RPMI7951 (cell line): ENCODE measurements around the gene TSPAN9. TPM values are rescaled to one million over a fixed set of nuclear protein-coding genes. Genes with fewer than 3 reads are reported as not detected.

Experiments used
- DNase-seq: peaks from one replicate; pipeline ENCODE4 v3.0.0-alpha.2; 2012; ENCODE audit warnings: low read depth
- total RNA-seq: library from RNA; depleted of rRNA; stranded (reverse); fragments of >200 nt; shearing (Covaris generic); gene quantifications from 2 replicates; pipeline ENCODE4 v1.2.3, GENCODE V29; 2014

Gene TSPAN9
- total RNA-seq, 1 experiment from 2014 or later, result 37.6 TPM

DNA sequence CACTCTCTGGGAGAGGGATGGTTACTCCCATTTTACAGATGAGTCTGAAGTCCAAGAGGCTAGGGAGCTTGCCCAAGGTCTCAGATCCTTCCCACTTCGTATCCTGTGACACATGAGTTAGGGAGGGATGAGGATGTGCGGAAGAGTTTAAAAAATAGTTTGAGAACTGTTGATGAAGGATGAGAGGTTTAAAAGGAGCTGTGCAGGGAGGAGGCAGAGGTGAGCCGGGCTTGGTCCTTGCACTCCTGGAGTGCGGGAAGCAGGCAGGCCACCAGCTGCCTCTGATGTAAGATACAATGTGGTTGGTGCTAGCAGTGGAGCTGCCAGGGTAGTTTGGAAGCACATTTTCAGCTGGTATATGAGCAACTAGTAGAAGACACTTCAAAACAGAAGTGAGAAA lies 46.5 kb downstream of the TSPAN9 start:
- DNase-seq, result peak; percentile 87

DNA sequence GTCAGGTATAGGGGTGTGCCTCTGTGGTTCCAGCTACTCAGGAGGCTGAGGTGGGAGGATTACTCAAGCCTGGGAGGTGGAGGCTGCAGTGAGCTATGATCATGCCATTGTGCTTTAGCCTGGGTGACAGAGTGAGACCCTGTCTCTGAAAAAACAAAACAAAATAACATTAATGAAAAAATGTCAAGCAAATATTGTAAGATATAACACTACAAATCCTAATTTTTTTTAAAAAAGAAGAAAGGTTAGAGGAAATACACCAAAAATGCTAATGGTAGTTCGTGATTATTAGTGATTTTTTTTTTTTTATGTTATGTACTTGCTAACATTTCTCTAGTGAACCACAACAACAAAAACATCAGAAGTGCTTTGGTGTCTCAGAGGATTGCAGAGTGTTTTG lies 47.7 kb downstream of the TSPAN9 start:
- DNase-seq, result no peak

DNA sequence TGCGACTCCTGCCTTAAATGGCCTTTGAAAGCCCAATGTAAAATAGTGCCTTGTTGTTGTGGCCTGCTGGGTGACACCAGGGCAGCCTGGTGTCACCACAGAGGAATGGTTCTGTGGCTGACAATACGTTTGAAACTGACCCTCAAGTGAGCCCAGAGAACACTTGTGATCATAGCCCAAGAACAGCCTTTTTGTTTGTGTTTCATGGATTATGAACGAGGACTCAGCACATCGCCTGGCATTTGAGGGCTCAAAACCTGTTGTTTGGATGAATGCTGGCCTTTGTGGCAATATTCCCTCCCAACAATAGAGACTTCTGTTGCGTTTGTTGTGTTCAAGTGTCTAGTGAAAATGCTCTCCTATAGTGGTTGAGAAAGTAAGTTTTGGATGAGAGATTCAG lies 48.5 kb downstream of the TSPAN9 start:
- no peak for DNase-seq

DNA sequence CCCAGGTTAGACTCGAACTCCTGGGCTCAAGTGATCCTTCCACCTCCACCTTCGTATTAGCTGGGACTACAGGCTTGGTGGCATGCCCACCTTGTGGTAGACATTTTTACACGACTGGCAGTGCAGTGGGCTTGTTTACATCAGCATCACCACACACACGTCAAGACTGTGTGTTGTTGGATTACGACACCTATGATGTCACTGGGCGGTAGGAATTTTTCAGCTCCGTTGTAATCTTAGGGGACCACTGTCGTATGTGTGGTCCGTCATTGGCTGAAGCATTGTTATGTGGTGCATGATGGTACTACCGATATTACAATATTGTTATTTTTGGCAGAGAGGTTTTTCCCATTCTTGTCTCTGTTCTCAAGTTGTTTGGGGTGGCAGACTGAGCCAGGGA lies 50.7 kb downstream of the TSPAN9 start:
- no peak for DNase-seq

DNA sequence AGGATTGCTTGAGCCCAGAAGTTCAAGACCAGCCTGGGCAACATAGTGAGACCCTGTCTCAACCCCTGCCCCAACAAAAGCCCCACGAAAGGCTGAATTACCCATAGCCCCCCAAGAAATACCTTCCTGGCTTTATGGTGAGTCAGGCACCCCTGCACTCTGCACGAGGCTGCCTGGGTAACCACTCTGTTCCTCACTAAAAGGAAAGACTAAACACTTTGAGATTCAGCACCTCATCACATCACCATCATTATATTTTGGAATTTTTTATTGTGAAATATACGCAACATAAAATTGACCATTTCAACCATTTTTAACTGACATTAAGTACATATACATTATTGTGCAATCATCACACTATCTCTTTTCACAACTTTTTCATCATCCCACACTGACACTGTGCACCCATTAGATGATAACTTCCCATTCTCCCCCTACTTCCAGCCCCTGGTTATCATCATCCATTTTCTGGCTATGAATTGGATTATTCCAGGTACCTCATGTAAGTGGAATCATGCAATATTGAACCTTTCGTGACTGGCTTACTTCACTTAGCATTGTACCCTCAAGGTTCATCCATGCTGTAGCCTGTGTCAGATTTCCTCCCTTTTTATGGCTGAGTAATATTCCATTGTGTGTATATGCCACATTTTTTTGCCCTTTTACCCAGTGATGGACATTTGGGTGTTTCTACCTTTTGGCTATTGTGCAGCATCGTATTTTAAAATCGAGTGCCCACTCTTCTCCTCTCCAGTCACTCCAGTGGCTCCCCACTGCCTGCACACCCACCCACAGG lies 51.5 kb downstream of the TSPAN9 start:
- no peak for DNase-seq

DNA sequence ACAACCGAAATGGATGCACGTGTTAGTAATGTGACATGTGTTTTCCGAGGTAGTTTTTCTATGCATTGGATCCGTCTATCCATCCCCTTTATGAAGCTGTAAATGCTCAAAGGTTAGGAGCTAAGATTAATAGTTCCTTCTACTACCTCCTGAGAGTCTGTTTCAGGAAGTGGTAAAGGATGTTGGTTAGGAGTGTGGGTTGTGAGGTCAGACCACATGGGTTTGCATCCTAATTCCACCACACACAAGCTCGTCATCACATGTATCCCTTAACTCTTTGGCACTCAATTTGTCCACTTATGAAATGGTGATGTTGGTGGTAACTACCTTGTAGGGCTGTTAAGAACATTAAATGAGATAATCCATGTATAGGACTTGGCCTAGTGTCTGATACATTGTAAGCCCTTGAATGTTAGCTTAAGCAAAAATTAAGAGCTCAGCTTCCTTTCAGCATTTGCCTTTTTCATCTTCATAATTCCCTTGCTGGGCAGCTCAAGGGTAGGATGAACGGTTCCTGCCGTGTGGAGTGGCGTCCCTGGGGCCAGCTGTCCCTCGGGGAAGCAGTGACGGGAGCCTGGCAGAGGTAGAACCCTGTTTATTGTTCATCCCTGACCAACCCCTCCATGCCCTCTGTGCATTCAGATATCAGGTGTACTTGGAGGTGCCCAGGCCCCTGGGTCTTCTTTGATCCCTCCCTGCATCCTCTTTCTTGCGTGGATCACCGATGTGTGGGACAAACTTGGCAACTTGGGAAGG lies 52.3 kb downstream of the TSPAN9 start:
- peak; percentile 94 for DNase-seq

DNA sequence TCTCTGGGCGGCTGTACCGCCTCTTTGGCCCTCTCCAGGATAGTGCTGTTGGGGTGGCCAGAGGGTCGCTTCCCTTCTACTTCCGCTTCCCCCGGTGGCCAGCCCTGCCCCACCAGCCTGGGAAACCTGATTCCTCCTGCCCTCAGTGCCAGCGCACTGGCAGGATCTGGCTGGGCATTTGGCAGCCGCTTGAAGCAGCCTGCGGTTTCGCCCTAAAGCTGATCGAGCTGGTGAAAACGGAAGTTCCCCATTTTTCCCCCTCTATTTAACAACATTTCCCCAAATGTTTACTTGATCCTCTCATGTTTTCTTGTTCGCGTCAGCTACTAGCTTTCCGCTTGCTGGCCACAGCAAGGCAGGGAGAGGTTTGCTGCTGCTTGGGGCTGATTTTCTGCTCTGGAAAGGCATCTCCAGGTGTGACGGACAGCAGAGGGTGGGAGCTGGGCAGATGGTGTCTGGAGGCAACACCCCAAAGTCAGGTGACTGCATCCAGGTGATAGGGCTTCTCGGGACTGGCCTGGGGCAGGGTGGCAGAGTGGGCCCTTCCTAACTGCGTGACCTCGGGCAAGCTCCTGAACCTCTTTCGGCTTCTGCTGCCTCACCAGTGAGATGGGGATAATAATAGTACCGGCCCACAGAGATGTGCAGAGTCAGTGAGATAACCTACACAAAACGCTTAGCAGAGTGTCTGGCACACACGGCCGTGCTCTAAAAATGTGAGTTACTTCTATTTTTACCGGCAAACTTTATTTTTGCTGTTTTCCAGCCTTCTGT lies 53.1 kb downstream of the TSPAN9 start:
- no peak for DNase-seq

DNA sequence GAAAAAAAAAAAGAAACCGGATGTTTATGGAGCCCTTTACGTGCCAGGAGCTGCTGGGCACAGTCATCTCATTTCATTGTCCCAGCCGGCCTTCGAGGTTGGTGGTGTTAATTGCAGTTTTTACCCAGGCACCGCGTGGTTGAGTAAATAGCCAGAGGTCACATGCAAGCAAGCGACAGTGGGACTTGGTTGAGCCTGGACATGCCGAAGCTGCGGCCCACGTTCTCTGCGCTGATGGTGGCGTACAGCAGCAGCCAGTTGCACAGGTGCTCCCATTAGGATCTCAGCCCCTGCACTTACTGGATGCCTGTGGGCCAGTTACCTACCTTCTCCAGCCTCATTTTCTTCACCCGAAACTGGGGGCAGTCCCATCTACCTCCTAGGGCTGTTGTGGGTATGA lies 54.0 kb downstream of the TSPAN9 start:
- no peak for DNase-seq

DNA sequence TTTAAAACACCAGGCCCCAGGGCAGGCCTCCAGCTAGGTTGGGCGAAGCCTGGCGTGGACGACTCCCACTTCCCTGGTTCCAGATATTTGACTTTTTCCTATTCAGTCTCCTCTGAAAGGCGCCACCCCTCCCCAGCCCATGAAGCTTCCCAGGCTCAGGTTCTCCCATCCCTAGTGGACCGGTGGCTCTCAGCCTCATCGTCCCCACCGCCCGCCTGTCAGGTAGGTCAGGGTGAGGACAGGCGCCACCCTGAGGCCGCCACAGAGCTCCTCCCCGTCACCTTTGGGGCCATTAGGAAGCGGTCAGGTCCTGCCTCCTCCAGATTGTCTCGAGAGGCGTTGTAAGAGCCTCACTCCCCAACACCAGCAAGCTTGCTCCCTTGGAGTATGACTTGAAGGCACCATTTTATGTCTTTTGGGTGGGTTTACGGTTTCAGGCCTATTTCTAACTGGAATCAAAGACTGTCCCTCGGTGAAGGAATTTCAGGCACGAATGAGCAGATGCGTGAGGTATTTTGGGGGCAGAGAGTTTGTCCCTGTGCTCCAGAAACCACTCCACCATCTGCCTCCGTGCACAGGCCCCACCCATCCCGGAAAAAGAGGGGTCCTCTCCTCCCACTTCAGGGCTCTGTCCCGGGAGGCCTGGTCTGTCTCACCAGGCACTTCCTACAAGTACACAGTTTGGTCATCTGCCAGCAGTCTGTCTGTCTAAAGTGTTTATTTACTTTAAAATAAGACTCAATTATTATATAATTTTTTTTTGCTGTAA lies 55.6 kb downstream of the TSPAN9 start:
- DNase-seq, result peak; percentile 76

DNA sequence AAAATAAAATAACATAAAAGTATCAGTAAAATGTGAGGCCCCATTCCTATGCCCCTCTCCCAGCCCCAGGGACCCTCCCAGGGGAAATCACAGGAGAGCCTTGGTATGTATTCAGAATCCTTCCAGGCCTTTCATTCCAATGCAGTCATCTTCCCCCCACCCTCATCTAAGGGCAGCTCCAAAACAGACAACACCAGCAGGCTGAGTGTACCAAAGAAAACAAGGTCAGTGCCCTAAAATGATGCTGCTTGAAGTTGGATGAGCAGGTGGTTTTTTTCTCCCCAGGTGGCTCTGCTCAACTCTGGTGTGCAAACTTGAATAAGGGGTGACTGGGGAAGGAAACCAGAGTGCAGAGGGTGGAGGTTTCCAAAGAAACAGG lies 56.2 kb downstream of the TSPAN9 start:
- DNase-seq, result no peak

DNA sequence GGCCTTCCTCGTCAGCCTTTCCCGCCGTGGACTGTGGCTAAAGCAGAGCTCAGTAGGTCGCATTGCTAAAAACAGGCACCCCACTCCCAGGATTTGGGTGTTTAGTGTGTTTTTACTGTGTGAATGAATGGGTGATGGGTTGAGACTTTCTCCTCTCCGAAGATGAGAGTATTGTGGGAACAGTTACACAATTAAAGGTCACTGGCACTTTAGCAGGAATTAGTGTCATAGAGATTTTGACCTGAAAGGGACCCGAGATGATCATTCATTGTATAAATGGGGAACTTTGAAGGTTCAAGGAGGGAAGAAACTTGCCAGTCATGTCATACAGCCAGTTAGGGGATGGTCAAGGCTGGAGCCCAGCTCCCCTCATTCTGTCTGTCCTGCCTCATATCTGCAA lies 56.9 kb downstream of the TSPAN9 start:
- DNase-seq, result no peak

DNA sequence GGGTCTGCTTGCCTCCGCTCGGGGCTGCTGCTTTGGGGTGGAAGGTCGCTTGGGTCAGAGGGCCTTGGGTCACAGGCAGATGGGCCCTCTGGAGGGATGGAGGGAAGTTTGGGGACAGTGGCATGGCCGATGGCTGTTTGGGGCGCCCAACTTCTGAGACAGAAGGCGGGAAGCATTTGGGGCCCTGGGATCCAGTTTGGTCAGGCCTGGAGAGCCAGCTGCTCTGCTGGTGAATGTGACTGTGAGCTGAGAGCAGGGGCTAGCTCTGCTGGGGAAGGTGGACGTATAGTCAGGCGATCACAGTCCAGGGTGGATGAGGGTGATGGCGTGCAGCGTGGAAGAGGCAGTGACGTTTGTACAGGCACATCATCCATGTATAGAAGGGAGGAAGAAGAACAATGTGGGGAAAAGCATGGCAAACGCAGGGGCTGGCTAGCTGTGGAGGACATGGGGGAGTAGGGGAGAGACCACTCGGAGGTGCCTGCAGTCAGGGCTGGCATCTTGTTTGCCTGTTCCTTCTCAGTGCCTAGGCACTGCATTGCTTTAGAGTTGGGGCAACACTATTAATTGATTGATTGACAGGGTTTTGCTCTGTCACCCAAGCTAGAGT lies 57.5 kb downstream of the TSPAN9 start:
- DNase-seq, result no peak

DNA sequence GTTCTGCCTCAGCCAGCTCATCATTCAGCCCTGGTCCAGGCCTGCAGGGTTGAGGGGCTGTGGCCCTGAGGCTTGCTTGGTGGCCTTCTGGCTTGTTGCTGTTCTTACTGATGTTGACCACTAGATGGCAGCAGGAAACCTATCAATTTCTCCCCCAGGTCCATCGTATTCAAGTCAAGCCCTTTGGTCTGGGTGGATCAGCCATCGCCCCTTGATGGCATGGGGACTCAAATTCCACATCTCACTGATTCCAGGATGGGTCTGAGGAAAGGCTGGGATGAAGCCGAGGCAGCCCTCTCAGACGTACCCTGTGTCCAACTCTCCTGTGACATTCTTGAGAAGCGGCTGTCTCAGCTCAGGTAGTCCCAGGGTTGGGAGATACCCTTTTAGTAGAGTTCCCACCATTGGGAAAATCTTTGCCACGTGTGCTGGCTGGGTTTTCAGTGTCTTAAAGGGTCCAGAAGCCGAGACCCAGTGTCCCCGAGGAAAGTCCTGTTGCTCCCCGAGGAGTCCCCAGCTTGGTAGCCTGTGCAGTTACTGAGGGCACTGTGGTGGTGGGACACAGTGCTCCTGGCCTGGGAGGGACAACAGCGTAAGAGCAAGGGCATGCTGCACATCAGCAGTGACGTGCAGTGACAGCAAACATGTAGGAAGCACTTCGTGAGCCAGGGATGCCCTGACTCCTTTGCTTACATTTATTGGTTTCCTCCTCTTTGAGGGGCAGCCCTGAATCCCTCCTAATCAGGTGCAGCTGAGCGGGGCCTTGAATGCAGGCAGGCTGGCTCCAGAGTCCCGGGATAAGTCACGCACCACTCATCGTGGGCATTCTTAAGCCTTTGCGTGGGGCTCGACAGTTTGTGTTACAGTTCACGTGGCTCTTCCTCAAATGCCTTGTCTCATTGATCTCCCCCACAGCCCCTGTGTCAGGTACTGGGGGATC lies 58.6 kb downstream of the TSPAN9 start:
- DNase-seq, result peak; percentile 73

DNA sequence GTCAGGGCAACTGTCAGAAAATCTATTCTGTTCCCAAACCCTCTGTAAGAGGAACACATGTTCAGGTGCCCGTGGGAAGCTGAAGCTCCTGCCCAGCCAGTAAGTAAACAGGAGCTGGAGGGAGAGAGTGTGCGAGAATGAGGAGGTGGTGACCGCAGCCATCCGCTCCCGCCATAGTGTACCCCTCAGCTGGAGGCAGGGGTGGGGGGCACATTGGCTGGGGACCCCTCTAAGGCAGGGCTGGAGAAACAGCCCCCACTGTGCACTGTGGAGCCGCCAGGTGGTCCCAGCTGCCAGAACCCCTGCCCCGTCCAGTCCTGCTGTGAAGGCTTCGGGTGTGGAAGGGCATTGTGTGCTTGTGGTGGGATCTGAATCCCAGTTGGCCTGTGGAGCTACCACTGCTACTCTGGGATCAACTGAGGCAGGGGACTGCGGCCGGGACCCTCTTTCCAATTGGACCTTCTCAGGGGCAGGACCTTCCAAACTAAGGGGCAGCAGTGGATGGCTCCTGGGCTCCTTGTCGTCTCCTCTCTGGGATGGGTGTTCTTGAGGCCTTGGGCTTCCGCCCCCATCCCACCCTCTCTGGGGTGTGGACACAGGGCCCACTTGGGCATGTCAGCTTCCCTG lies 59.6 kb downstream of the TSPAN9 start:
- DNase-seq, result no peak

DNA sequence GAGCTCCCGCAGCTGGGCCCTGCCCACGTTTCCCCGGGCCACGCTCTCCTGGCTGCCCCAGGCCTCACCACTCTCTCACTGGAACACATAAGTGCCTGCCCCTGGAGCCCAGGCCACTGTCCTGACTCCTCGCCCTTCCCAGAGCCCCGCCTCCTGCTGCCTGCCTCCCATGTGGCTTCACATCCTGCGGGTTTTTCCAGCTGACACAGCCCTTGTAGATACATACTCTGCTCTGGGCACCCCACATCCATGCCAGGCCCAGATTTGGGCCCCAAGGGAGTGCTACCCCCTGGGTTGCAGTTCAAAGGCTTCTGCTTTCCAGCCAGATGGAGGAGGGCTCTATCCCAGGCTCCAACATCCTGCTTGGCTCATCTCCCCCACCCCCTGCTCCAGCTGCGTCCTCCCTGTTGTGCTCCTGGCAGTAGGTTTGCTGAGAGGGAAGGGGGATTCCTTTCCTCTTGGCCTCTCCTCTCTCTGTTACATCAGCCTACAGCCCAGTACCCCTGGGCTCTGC lies 60.1 kb downstream of the TSPAN9 start:
- DNase-seq, result peak; percentile 84

DNA sequence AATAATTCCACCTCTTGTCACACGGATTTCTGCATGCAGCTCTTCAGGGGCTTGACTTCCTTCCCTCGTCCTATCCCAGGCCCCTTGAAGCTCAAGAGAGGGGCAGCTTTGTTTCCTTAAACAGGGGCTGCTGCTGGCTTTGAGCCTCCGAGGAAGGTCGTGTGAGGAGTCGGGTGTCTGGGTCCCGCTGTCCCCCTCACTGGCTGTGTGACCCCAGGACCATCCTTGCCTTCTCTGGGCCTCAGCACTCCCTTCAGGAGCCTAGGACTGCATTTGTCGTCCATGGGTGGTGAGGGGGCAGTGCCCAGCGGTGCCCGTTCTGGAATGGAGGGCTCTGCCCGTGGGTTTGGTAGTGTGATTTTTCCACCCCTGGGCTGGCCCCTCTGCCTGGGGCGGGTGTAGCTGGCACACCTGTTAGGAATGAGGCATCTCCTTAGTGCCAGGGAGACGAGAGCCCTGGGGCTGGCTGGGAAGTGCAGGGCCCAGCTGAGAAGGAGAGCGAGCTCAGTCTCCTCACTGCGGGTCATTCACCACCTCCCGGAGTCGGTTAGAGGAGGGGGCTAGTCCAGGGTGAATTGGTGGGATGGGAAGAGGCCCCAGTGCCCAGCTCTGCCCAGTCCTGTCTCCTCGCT lies 60.8 kb downstream of the TSPAN9 start:
- no peak for DNase-seq

DNA sequence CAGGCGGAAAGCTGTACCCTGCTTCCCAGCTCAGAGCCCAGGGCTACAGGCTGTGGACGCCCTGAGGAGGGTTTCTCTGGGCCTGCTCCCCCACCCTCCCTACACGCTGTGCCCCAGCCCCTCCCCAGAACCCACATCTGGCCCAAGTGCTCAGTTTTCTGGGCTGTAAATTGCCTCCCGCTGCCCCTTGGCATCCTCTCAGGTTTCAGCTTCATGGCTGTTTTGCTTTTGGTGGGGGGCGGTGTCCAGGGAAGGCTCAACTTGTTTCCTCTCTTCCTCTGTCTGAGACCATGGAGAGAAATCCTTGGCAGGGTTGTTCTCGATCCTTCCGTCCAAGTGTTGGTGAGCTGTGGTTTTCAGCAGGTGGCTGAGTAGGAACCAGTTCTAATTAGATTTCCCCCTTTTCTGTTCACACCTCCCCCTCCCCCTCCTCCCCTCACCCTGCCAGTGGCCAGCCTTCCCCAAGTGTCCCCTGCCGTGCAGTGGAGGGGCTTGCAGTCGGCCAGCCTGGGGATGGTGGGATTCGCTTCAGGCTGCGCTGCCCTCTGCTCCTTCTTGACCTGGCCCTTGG lies 61.8 kb downstream of the TSPAN9 start:
- no peak for DNase-seq

DNA sequence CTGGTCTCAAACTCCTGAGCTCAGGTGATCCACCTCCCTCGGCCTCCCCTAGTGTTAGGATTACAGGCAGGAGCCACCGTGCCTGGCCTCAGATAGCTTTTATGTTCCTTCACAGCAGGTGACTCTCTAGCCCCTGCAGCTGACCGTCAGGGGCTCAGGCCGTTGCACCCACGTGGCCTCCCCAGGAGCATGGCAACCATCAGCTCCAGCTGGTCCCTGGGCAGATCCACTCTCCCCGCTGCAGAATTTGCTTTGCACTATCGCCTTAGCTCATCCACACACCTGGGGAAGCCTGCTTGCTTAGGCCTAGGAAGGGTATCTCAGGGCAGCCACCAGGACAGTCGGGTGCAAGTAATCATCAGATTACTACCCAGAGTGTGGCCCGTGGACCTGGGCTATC lies 62.6 kb downstream of the TSPAN9 start:
- no peak for DNase-seq

DNA sequence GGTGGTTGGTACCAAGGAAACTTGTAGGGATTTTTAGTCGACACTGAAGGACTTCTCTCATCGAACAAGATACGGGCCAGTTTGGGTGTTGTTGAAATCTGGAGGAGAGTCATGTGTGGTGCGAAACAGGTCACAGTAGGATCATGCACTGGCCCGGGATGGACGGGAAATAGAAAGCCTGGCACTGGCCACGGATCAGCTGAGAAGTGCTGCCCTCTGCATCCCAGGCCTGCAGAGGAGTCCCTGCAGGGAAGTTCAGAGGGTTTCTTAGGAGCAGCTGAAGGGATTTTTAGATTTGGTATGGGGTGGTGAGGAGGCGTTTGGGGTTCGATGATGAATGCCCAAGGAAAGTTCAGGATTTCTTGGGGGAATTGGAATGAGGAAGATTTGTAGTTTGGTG lies 63.1 kb downstream of the TSPAN9 start:
- no peak for DNase-seq
